GM11168 (cell line): Measurements from ENCODE around the gene SLCO4A1.

Experiments
- in situ Hi-C: fragments of 300-500 bp; cut with MboI; formaldehyde crosslinking; loops from one replicate; pipeline ENCODE4 v1.12.0; 2022; ENCODE audit warnings: low sequenced_read_pairs; ENCODE audit not compliant: unreplicated experiment

The SLCO4A1 gene

GRCh38 chr20:62709537-62709905 lies 67.2 kb downstream of the SLCO4A1 start:
- in situ Hi-C loops = no loop called here

- in situ Hi-C loops = no loop called here
These were observed 68.0 kb downstream of the SLCO4A1 start for GRCh38 chr20:62710221-62710885.

DNA sequence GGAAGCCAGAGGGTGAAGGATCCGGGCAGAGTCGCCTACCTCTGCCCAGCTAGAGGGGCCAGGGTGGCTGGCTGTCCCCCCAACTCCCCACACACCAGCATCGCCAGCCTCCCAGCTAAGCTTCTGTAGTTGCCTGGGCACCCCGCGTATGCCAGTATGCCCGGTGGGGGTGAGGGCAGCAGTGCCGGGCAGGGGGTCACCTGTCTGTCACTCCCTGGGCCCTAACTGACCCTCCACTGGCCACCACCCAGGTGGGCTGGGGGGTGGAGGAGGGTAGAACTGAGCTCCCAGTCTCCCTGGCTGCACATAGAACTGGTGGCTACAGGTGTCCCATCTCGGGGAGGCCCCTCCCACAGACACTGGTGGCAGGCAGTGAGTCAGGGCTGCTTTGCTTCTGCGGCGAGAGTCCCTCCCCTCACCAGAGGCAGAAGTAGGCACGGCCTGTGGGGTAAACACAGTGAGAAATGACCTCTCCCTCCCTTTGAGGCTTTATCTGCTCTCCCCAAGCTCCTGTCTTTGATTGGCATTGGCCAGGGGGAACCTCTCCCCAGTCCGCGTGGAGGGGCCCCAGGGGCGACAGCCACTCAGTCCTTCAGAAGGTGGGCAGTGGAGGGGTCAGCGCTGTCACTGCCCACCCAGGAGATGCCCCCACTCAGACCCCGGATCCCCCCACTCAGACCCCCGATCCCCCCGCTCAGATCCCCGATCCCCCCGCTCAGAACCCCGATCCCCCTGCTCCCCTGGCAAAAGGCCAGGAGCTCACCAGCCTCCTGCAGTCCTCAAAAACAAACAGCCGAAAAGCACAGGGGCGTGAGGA lies 68.8 kb downstream of the SLCO4A1 start:
- in situ Hi-C loops = no loop called here

GRCh38 chr20:62711703-62712101 lies 69.4 kb downstream of the SLCO4A1 start:
- in situ Hi-C loops = no loop called here

DNA sequence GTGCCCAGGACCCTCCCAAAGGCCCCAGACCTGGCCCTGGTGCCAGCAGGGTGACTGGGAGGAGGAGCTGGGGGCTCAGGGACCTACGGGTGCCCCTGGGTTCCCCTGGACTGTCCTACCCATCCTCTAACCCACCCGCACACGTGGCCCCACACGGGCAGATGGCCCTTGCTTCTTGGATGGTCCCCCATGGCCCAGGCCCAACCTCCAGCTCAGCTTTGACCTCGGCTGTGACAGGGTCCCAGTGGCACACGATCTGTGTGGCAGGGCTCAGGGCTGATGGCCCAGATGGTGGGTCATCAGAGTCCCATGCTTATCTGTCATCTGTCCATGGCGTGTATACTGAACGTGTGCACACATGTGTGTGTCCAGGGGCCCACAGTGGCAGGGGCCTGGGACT lies 70.3 kb downstream of the SLCO4A1 start:
- in situ Hi-C loops = no loop called here

DNA sequence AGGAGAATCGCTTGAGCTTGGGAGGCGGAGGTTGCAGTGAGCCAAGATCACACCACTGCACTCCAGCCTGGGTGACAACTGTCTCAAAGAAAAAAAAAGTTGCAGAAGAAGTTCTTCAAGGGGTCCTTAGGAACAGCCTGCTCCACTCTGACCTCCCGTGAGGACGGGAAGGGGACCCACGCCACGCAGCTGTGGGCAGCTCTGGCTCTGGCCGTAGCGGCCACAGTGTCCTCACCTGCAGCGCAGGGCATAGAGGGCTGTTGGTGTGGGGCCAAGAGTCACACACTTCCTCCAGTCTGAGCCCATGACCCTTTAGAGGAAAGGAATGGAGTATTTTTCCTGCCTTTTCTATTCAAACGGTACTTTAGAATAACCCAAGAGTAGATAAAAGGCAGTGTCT lies 71.7 kb downstream of the SLCO4A1 start:
- in situ Hi-C loops = no loop called here

DNA sequence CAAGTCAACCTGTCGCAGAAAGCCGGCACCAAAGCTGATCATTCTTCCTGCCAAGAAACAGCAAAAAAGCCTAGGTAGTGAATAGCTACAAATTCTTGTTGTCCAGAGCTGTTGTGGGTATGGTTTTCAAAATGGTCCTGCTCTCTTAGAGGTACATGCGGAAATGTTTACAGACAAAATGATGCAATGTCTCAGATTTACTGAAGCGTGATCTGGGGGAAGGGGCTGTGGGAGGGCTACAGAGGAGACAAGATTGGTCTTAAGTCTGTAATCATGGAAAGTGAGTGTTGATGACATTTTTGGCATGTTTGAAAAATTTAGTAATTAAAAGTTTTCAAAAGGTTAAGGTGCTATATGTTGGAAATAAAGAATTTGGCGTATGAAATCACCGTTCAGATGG lies 72.5 kb downstream of the SLCO4A1 start:
- in situ Hi-C loops = no loop called here

DNA sequence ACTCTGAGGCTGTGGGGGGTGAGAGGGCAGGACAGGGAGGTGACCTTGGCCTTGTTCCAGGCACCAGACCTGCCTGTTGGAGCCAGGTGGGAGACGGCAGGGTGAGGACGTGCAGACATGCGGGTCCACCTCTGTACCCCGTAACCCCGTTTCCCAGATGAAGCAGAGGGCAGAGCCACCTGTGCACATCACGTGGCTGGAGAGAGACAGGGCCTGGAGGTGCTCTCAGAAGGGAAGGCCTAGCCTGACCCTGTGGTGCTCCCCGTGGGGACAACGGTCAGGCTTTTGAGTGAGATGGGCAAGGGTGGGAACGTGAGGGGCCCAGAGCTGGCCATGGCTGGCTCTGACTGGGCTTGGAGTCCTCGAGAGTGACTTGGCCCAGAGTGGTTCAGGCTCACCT lies 72.9 kb downstream of the SLCO4A1 start:
- in situ Hi-C loops = no loop called here

DNA sequence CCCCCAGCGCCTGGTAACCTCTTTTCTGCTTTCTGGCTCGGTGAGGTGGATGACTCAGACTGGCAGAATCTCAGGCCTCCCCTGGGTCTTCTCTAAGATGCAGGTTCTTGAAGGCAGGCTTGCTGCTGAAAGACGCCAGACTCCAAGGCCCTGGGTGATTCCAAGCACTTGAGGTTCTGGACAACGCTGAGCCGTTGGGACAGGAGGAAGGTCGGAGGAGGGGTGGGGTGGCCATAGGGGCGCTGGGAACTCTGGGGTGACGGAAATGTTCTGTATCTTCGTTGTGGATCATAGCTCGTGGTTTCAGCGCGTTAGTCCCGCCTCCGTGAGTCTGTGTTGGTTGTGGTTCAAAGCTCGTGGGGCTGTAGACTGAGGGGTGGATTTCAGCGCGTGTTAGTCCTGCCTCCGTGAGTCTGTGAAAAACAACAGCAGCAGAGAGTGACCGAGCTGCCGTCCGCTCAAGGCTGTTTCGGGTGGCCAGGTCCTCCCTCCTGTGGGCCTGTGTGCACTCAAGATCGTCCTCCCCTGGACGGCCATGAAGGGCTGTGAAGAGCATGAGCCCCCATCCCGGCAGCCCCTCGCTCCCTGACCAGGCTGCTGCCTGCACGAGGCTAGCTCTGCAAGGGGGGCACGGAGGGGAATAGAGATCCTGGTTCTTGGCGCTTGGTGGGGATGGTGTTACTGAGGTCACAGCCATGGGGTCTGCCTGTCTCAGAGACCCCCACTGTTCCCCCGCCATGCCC lies 74.1 kb downstream of the SLCO4A1 start:
- in situ Hi-C loops = no loop called here

- in situ Hi-C loops = no loop called here
These were observed 74.6 kb downstream of the SLCO4A1 start for GRCh38 chr20:62716941-62717310.

- in situ Hi-C loops = no loop called here
These were observed 75.6 kb downstream of the SLCO4A1 start for GRCh38 chr20:62717933-62718332.

GRCh38 chr20:62718546-62718945 lies 76.2 kb downstream of the SLCO4A1 start:
- in situ Hi-C loops = no loop called here

DNA sequence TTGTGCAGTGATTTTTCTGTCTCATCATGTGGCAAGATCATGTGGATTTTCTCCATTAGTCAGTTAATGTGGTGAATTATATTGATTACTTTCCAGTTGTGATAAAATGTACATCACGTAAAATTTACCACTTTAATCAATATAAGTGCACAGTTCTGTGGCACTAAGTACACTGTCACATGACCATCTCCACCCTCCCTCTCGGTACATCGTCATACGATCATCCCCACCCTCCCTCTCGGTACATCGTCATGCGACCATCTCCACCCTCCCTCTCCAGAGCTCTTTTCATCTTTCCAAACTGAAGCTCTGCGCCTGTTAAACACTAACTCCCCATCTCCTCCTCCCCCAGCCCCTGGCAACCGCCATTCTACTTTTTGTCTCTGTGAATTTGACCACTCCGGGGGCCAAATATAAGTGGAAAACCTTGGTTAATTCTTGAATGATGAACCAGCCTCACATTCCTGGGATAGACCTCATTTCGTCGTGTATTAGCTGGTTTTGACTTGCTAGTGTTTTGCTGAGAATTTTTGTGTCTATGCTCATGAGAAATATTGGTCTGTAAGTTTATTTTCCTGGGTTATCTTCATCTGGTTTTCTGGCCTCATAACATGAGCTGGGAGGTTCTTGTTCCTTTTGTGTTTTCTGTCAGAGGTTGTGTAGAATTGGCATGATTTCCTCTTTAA lies 77.1 kb downstream of the SLCO4A1 start:
- in situ Hi-C loops = no loop called here
